Measurements from ENCODE around the gene ZNF346.

GRCh38 chr5:177040814-177041420, 18.4 kb downstream of the ZNF346 start:
- no peak for TF ChIP-seq POLR2AphosphoS5 (IDR thresholded peaks at IDR 0.05)
- TF ChIP-seq POLR2A (IDR thresholded peaks at IDR 0.05), result no peak

Measured in spleen (tissue), 3 donors.